ENCODE results near the gene CES5A. TPM values are rescaled to one million over a fixed set of nuclear protein-coding genes. Genes with fewer than 3 reads are reported as not detected.
"Not testable (repeated sequence)": the region's sequence is repeated elsewhere in the genome, so short reads cannot be mapped to it uniquely, and the experiment has no call there.

The CES5A gene
- total RNA-seq, 1 donor from 2014 or later: not detected

DNA sequence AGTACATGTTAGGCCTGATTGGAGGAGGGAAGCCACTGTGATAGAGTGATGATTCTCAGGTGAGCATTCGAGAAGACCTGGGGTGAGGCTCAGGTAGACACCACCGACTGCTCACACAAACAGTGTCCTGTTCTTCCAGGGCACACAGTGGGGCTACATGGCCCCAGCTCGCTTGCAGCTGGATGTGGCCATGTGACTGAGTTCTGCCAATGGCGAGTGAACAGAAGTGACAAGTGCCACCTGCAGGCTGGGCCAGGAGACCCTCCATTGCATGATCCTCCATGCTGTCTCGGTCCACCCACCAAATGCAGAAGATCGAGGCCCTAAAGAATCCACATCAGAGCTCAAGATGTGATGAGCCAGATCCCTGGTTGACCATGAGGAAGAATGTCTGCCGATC lies 6.2 kb downstream of the CES5A start:
- Mint-ChIP-seq H3K27ac (ENCODE audit: unreplicated experiment) (no peak overlapping the region), H3K4me1 (ENCODE audit: unreplicated experiment) (no peaks in the 10 kb centered on the region), H3K27me3 (ENCODE audit: unreplicated experiment) (no peaks in the 10 kb centered on the region), H3K4me3 (ENCODE audit: unreplicated experiment) (no peak overlapping the region), H3K36me3 (ENCODE audit: unreplicated experiment) (no peaks in the 10 kb centered on the region), H3K9me3 (ENCODE audit: unreplicated experiment) (no peaks in the 10 kb centered on the region)
- TF ChIP-seq, protein P1, sequence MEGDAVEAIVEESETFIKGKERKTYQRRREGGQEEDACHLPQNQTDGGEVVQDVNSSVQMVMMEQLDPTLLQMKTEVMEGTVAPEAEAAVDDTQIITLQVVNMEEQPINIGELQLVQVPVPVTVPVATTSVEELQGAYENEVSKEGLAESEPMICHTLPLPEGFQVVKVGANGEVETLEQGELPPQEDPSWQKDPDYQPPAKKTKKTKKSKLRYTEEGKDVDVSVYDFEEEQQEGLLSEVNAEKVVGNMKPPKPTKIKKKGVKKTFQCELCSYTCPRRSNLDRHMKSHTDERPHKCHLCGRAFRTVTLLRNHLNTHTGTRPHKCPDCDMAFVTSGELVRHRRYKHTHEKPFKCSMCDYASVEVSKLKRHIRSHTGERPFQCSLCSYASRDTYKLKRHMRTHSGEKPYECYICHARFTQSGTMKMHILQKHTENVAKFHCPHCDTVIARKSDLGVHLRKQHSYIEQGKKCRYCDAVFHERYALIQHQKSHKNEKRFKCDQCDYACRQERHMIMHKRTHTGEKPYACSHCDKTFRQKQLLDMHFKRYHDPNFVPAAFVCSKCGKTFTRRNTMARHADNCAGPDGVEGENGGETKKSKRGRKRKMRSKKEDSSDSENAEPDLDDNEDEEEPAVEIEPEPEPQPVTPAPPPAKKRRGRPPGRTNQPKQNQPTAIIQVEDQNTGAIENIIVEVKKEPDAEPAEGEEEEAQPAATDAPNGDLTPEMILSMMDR (IDR thresholded peaks at IDR 0.05): no peak
- no peak for DNase-seq (ENCODE audit: extremely low spot score, unreplicated experiment)

DNA sequence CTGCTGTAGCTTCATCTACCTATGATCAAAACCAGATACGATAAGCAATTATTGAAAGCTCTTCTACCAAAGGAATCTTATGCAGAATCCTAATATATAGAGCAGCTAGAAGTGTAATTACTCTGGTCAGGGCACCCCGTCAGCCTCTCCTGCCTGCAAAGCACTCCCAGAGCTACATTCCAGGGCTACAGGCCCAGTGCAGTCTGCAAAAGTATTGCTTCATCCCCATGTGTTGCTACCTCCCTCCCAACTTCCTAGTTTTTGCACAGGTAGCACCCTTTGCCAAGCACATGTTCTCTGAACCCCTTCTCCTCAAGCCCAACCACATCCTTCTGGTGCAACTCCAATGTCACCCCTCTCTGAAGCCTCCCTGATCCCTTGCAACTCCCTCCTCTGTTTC lies 7.0 kb downstream of the CES5A start:
- no peaks in the 10 kb centered on the region for H3K36me3 Mint-ChIP-seq (ENCODE audit: unreplicated experiment)
- DNase-seq (ENCODE audit: extremely low spot score, unreplicated experiment): no peak
- TF ChIP-seq, protein P1 (IDR thresholded peaks at IDR 0.05): no peak
- H3K27me3 Mint-ChIP-seq (ENCODE audit: unreplicated experiment): no peaks in the 10 kb centered on the region
- H3K4me3 Mint-ChIP-seq (ENCODE audit: unreplicated experiment): no peak overlapping the region
- no peaks in the 10 kb centered on the region for H3K4me1 Mint-ChIP-seq (ENCODE audit: unreplicated experiment)
- no peak overlapping the region for H3K27ac Mint-ChIP-seq (ENCODE audit: unreplicated experiment)
- no peaks in the 10 kb centered on the region for H3K9me3 Mint-ChIP-seq (ENCODE audit: unreplicated experiment)

DNA sequence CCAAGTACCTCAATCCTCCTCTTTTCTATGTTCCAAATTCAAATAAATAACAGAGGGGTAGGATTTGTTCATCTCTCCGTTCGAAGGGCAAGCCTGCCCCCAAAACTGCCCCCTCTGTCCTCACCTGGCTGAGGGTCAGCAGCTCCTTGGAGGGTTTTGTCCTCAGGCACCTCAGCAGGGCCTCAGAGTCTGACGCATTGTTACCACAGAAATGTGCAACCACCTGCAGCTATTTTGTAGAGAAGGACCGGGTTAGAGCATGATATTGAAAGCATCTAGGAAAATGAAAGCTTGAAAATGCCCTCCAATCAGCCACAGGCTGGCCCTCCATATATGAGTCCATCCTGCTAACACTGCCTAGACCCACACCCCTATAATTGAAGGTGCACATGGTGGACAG lies 13.9 kb downstream of the CES5A start:
- H3K27me3 Mint-ChIP-seq (ENCODE audit: unreplicated experiment): no peaks in the 10 kb centered on the region

DNA sequence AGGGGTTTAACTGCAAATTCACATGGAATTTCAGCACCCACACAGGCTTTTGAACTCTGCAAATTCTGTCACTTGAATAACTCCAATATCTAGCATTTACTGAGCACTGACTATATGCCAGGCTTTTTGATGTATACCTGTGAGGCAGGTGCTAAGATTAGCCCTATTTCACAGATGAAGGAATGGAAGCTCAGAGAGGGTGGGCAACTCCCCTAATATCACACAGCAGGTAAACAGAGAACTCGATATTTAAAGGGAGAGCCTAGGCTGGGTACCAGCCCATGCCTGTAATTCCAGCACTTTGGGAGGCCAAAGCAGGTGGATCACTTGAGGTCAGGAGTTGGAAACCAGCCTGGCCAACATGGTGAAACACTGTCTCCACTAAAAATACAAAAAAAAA lies 17.5 kb downstream of the CES5A start:
- not testable (repeated sequence) for H3K4me1 Mint-ChIP-seq (ENCODE audit: unreplicated experiment); H3K4me3 Mint-ChIP-seq (ENCODE audit: unreplicated experiment); H3K9me3 Mint-ChIP-seq (ENCODE audit: unreplicated experiment); DNase-seq (ENCODE audit: extremely low spot score, unreplicated experiment); H3K27me3 Mint-ChIP-seq (ENCODE audit: unreplicated experiment); H3K27ac Mint-ChIP-seq (ENCODE audit: unreplicated experiment); H3K36me3 Mint-ChIP-seq (ENCODE audit: unreplicated experiment)

More for the DNA sequence above, 13.9 kb downstream of the CES5A start:
- no peak for DNase-seq (ENCODE audit: extremely low spot score, unreplicated experiment)
- no peak overlapping the region for H3K27ac Mint-ChIP-seq (ENCODE audit: unreplicated experiment)
- TF ChIP-seq, protein P1 (IDR thresholded peaks at IDR 0.05): no peak
- H3K9me3 Mint-ChIP-seq (ENCODE audit: unreplicated experiment): no peaks in the 10 kb centered on the region
- H3K36me3 Mint-ChIP-seq (ENCODE audit: unreplicated experiment): no peaks in the 10 kb centered on the region
- H3K4me3 Mint-ChIP-seq (ENCODE audit: unreplicated experiment): no peak overlapping the region
- no peaks in the 10 kb centered on the region for H3K4me1 Mint-ChIP-seq (ENCODE audit: unreplicated experiment)

DNA sequence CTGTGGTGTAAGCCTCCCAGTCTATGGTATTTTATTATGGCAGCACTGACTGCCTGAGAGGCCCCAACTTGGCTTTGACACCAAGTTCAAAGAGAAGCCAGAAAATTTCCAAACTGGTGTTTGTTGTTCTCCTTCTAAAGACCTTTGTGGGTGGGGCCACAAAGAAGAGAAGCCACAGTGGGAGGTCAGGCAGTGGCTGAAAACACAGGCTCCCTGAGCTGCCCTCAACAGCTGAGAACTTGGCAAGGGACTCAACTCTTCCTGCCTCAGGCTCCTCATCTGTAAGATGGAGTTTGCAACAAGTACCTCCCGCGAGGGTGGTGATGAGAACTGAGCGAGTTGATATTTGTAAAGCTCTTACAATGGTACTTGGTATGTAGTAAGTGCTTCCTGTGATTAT lies 18.2 kb downstream of the CES5A start:
- no peaks in the 10 kb centered on the region for H3K4me1 Mint-ChIP-seq (ENCODE audit: unreplicated experiment)
- no peaks in the 10 kb centered on the region for H3K27me3 Mint-ChIP-seq (ENCODE audit: unreplicated experiment)
- H3K36me3 Mint-ChIP-seq (ENCODE audit: unreplicated experiment): no peaks in the 10 kb centered on the region
- no peak for DNase-seq (ENCODE audit: extremely low spot score, unreplicated experiment)
- H3K27ac Mint-ChIP-seq (ENCODE audit: unreplicated experiment): no peak overlapping the region
- TF ChIP-seq, protein P1 (IDR thresholded peaks at IDR 0.05): no peak
- H3K4me3 Mint-ChIP-seq (ENCODE audit: unreplicated experiment): no peak overlapping the region
- H3K9me3 Mint-ChIP-seq (ENCODE audit: unreplicated experiment): no peaks in the 10 kb centered on the region

DNA sequence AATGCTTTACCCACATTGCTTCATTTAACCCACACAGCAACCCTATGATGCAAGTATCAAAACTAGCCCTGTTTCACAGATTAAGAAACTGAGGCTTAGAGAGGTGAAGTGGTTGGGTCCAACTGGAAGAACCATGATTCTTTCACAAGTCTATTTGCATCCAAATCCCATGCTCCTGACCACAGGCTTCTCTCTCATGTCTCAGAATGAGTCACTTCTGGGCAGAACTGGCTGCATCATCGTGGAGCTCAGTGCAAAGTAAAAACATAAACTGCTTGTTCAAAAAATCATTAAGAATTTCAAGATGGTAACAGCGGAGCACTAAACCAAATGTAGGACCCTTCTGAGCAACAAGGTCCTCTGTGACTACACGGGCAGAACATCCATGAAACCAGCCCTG lies 22.1 kb downstream of the CES5A start:
- H3K27ac Mint-ChIP-seq (ENCODE audit: unreplicated experiment): no peak overlapping the region
- H3K27me3 Mint-ChIP-seq (ENCODE audit: unreplicated experiment): peaks cover 8% of the 10 kb centered on the region
- TF ChIP-seq, protein P1 (IDR thresholded peaks at IDR 0.05): no peak
- no peaks in the 10 kb centered on the region for H3K4me1 Mint-ChIP-seq (ENCODE audit: unreplicated experiment)
- H3K4me3 Mint-ChIP-seq (ENCODE audit: unreplicated experiment): no peak overlapping the region
- H3K36me3 Mint-ChIP-seq (ENCODE audit: unreplicated experiment): no peaks in the 10 kb centered on the region
- DNase-seq (ENCODE audit: extremely low spot score, unreplicated experiment): no peak
- H3K9me3 Mint-ChIP-seq (ENCODE audit: unreplicated experiment): no peaks in the 10 kb centered on the region

All from osteocyte (in vitro differentiated cells).